IMR-90 (cell line): ENCODE measurements around the gene TTI1. TPM values are rescaled to one million over a fixed set of nuclear protein-coding genes. Genes with fewer than 3 reads are reported as not detected.

Experiments
- ATAC-seq: fragments of 200-7000 bp; cut with Tn5 transposase; 2 replicates; pipeline ENCODE4 v1.9.1; 2020; ENCODE audit warnings: low read depth, mild to moderate bottlenecking, moderate library complexity
- BruUV-seq: library from RNA; stranded (reverse); fragments of 400-500 nt; replicated peaks from 2 replicates; lab custom pipeline; 2021; lab: Mats Ljungman, UMichigan
- CTCF ChIA-PET: fragments of 300-600 bp; formaldehyde crosslinking; extraction: SDS; loops from one replicate; lab custom pipeline; 2021; ENCODE audit warnings: antibody characterized with exemption; lab: Yijun Ruan, JAX
- POLR2A ChIA-PET: fragments of 300-600 bp; sonication (Branson Sonifier 250); formaldehyde crosslinking; loops from one replicate; lab custom pipeline; 2022; ENCODE audit warnings: antibody characterized with exemption; ENCODE audit not compliant: unreplicated experiment; lab: Charles Lee
- DNase-seq: peaks from one replicate; pipeline ENCODE4 v3.0.0; 2013
- H2AFZ ChIP-seq: replicated peaks from 2 replicates; pipeline ENCODE3; 2013; ENCODE audit warnings: low read length, mild to moderate bottlenecking; ENCODE audit not compliant: poor library complexity
- H2AK5ac ChIP-seq: 2 replicates; pipeline ENCODE4 v1.6.1; 2013; ENCODE audit warnings: low read depth, low read length, inconsistent platforms
- H2AK9ac ChIP-seq: replicated peaks from 2 replicates; pipeline ENCODE3; 2013; ENCODE audit warnings: mild to moderate bottlenecking, low read depth, low read length, moderate library complexity; ENCODE audit not compliant: poor library complexity
- H2BK120ac ChIP-seq: 2 replicates; pipeline ENCODE4 v1.6.1; 2013; ENCODE audit warnings: low read depth, low read length, inconsistent platforms
- H2BK15ac ChIP-seq: 3 replicates; pipeline ENCODE4 v1.6.1; 2013; ENCODE audit warnings: low read depth, low read length, inconsistent platforms
- H2BK20ac ChIP-seq: 2 replicates; pipeline ENCODE4 v1.6.1; 2013; ENCODE audit warnings: low read depth, mild to moderate bottlenecking, inconsistent platforms, low read length, moderate library complexity
- H2BK5ac ChIP-seq: 2 replicates; pipeline ENCODE4 v1.6.1; 2013; ENCODE audit warnings: mild to moderate bottlenecking, low read depth, low read length, inconsistent platforms; ENCODE audit not compliant: poor library complexity, severe bottlenecking
- H3K14ac ChIP-seq: replicated peaks from 2 replicates; pipeline ENCODE4 v1.6.1; 2013; ENCODE audit warnings: low read depth, low read length, inconsistent platforms
- H3K18ac ChIP-seq: 2 replicates; pipeline ENCODE4 v1.6.1; 2013; ENCODE audit warnings: low read depth, low read length, control low read depth
- H3K23ac ChIP-seq: 2 replicates; pipeline ENCODE4 v1.6.1; 2013; ENCODE audit warnings: low read depth, low read length, inconsistent platforms
- H3K27ac ChIP-seq: 2 replicates; pipeline ENCODE4 v1.5.1; 2013; ENCODE audit warnings: mild to moderate bottlenecking, control low read depth, low read length; ENCODE audit not compliant: insufficient read depth
- H3K27me3 ChIP-seq: 2 replicates; pipeline ENCODE4 v1.6.1; 2013; ENCODE audit warnings: low read length; ENCODE audit not compliant: control insufficient read depth, insufficient read depth
- H3K36me3 ChIP-seq: 2 replicates; pipeline ENCODE4 v1.6.1; 2013; ENCODE audit warnings: low read length, mixed read lengths; ENCODE audit not compliant: control insufficient read depth, insufficient read depth
- H3K4ac ChIP-seq: 2 replicates; pipeline ENCODE4 v1.6.1; 2013; ENCODE audit warnings: low read depth, low read length, inconsistent platforms
- H3K4me1 ChIP-seq: 2 replicates; pipeline ENCODE4 v1.6.1; 2013; ENCODE audit warnings: low read length, mixed read lengths; ENCODE audit not compliant: control insufficient read depth, insufficient read depth
- H3K4me2 ChIP-seq: 2 replicates; pipeline ENCODE4 v1.6.1; 2013; ENCODE audit warnings: low read depth, mild to moderate bottlenecking, control low read depth, low read length, moderate library complexity
- H3K4me3 ChIP-seq: 2 replicates; pipeline ENCODE4 v1.5.1; 2013; ENCODE audit warnings: low read depth, mild to moderate bottlenecking, control low read depth, low read length, moderate library complexity; ENCODE audit not compliant: insufficient read depth
- H3K56ac ChIP-seq: 2 replicates; pipeline ENCODE4 v1.6.1; 2013; ENCODE audit warnings: low read length, inconsistent platforms; ENCODE audit not compliant: insufficient read depth; ENCODE audit errors: extremely low read depth
- H3K79me1 ChIP-seq, 2 experiments: 2 replicates each; pipeline ENCODE4 v1.6.1; 2013; ENCODE audit warnings: low read length in 2 of 2, inconsistent platforms in 1 of 2, low read depth in 1 of 2
- H3K9ac ChIP-seq: 2 replicates; pipeline ENCODE4 v1.6.1; 2013; ENCODE audit warnings: low read depth, low read length, control low read depth
- H3K9me1 ChIP-seq: 2 replicates; pipeline ENCODE4 v1.6.1; 2013; ENCODE audit warnings: low read length, inconsistent platforms; ENCODE audit not compliant: insufficient read depth
- H3K9me3 ChIP-seq: 2 replicates; pipeline ENCODE4 v1.6.1; 2013; ENCODE audit warnings: low read length; ENCODE audit not compliant: control insufficient read depth, insufficient read depth
- H4K20me1 ChIP-seq: 2 replicates; pipeline ENCODE4 v1.6.1; 2013; ENCODE audit warnings: low read length, inconsistent platforms; ENCODE audit not compliant: insufficient read depth
- H4K5ac ChIP-seq: 2 replicates; pipeline ENCODE4 v1.6.1; 2013; ENCODE audit warnings: mild to moderate bottlenecking, low read depth, low read length, control low read depth
- H4K8ac ChIP-seq, 2 experiments: 2 replicates each; pipeline ENCODE4 v1.6.1; 2013; ENCODE audit warnings: low read depth in 2 of 2, low read length in 2 of 2, control low read depth in 1 of 2, inconsistent platforms in 1 of 2
- H4K91ac ChIP-seq: 2 replicates; pipeline ENCODE4 v1.6.1; 2013; ENCODE audit warnings: low read depth, low read length, inconsistent platforms; ENCODE audit not compliant: insufficient read depth
- MAZ ChIP-seq: IDR thresholded peaks from 2 replicates; pipeline ENCODE4 v1.6.1; 2012; ENCODE audit warnings: low read depth, mild to moderate bottlenecking, low read length, improper control_type of control experiment, moderate library complexity, borderline replicate concordance
- USF2 ChIP-seq: fragments of 150-350 bp; IDR thresholded peaks from 2 replicates; pipeline ENCODE4 v1.6.1; 2017; ENCODE audit warnings: mild to moderate bottlenecking, antibody characterized with exemption, low read length, low read depth
- WGBS, 2 experiments: methylation state at CpG; one replicate each; pipeline versions ENCODE4 v1.1.5 to v1.1.7; 2013; ENCODE audit warnings: missing lambda C conversion rate in 2 of 2; ENCODE audit not compliant: insufficient read length in 1 of 2; ENCODE audit errors: extremely low coverage in 2 of 2; 5-methylcytosine and 5-hydroxymethylcytosine counted together
- dilution Hi-C: fragments of 300-500 bp; cut with HindIII; formaldehyde crosslinking; loops from one replicate; pipeline ENCODE4 v1.14.3; 2018; ENCODE audit warnings: low sequenced_read_pairs; ENCODE audit not compliant: unreplicated experiment
- in situ Hi-C: fragments of 300-500 bp; cut with MboI; formaldehyde crosslinking; loops from 3 replicates; pipeline ENCODE4 v1.14.3; 2019; ENCODE audit warnings: low sequenced_read_pairs, inconsistent platforms, mixed read lengths
- intact Hi-C: fragments of 100-400 bp; cut with micrococcal nuclease; formaldehyde crosslinking; loops from 2 replicates; pipeline ENCODE4 v1.10.0; 2022
- polyA plus RNA-seq, 3 experiments: library from polyadenylated mRNA; depleted of rRNA; stranded (reverse); fragments of >200 nt; gene quantifications; 2 replicates each; pipeline ENCODE4 v1.2.3, GENCODE V29; 2012; ENCODE audit warnings: low replicate concordance in 1 of 3
- total RNA-seq: library from RNA; depleted of rRNA; stranded (reverse); fragments of >200 nt; gene quantifications from 2 replicates; pipeline ENCODE4 v1.2.3, GENCODE V29; 2012

The TTI1 gene
- total and polyA plus RNA-seq, 2 of the 4 experiments (the other 2 are of a cell fraction): 12.5 to 17.6 TPM

GRCh38 chr20:38060536-38060935 lies 27.3 kb upstream of the TTI1 start:
- H4K5ac ChIP-seq: no peak overlapping the region
- peaks cover 8% of the 10 kb centered on the region for H3K9me1 ChIP-seq
- WGBS, 2 experiments: 90% methylated on average over 2 of the region's 5 CpGs; no CpG with 5 or more reads in 1 of the 2 experiments
- H3K9ac ChIP-seq: no peak overlapping the region
- H2BK5ac ChIP-seq: peak overlapping the region; percentile 9
- no peaks in the 10 kb centered on the region for H3K9me3 ChIP-seq
- no peaks in the 10 kb centered on the region for H3K27me3 ChIP-seq
- no peak overlapping the region for H3K4me2 ChIP-seq
- 0 out of 2 replicates have a peak, but pooled peaks cover 3% of the 10 kb centered on the region for H4K20me1 ChIP-seq
- 0 out of 3 replicates have a peak overlapping the region, but pooled peaks have one; percentile 3 for H2BK15ac ChIP-seq
- H4K8ac ChIP-seq: 0 out of 4 replicates have a peak overlapping the region, but pooled peaks of 1 of the 2 experiments have one; percentile 65
- H3K14ac ChIP-seq: peak overlapping the region; percentile 55
- no peak overlapping the region for H3K27ac ChIP-seq
- H3K4me1 ChIP-seq: peaks cover 6% of the 10 kb centered on the region; the same call in 1 of the 2 replicates
- intact Hi-C loops (no loop called here), in situ Hi-C loops (loop anchor here (10.0 kb wide), 1 partner anchor 244 kb away; the partner anchor contains the start of gene BPI), dilution Hi-C loops (no loop called here)
- peak overlapping the region; percentile 27; the same call in 1 of the 2 replicates for H3K4ac ChIP-seq
- H2AFZ ChIP-seq: peak overlapping the region; percentile 45
- H3K79me1 ChIP-seq: peaks cover 26 to 48% of the 10 kb centered on the region in 2 experiments
- peaks cover 32% of the 10 kb centered on the region for H3K36me3 ChIP-seq
- ChIA-PET POLR2A (no interaction called here), CTCF (interaction anchor here (0.6 to 2.1 kb wide), 3 partner anchors 13 to 289 kb away, joined by 3 to 6 read pairs (median 6); no protein-coding TSS in a partner anchor)
- H3K18ac ChIP-seq: no peak overlapping the region
- H3K23ac ChIP-seq: no peak overlapping the region
- no peak overlapping the region for H3K56ac ChIP-seq
- H2BK20ac ChIP-seq: 0 out of 2 replicates have a peak overlapping the region, but pooled peaks have one; percentile 17
- no peak overlapping the region for H2AK5ac ChIP-seq
- ATAC-seq (0 out of 2 replicates have a peak, but pooled peaks have one; percentile 35), DNase-seq (peak; percentile 58)
- H2BK120ac ChIP-seq: no peak overlapping the region
- TF ChIP-seq MAZ: peak; percentile 96
- TF ChIP-seq USF2: no peak
- BruUV-seq: no TSS peak
- no peak overlapping the region for H3K4me3 ChIP-seq
- H4K91ac ChIP-seq: no peak overlapping the region
- peak overlapping the region; percentile 73 for H2AK9ac ChIP-seq
